ENCODE results near the gene DCTN2.

The DCTN2 gene

DNA sequence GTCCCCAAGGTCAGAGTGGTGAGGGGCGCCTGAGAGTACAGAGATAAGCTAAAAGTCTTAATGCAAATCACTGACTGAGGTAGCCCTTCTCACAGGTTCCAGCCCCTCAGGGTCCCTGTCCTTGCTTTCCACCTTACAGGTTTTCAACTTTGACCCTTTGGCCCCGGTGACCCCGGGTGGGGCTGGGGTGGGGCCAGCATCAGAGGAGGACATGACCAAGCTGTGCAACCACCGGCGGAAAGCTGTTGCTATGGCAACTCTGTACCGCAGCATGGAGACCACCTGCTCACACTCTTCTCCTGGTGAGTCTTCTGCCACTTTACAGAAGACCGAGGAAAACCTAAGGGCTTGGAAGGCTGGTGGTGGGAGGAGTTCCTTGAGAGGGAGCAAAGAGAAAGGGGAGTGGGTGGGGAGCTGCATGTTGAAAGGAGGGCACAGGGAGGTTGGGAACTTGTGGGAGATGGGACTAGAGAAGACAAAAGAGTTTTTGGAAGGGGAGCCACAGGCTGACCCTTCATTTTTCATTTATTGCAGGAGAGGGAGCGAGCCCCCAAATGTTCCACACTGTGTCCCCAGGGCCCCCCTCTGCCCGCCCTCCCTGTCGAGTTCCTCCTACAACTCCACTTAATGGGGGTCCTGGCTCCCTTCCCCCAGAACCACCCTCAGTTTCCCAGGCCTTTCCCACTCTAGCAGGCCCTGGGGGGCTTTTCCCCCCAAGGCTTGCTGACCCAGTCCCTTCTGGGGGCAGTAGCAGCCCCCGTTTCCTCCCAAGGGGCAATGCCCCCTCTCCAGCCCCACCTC lies 22.0 kb downstream of the DCTN2 start:
- no peak for DNase-seq (ENCODE audit: extremely low spot score)
- TF ChIP-seq FOXA1 (IDR thresholded peaks at IDR 0.05), result no peak
- TF ChIP-seq SUZ12 (IDR thresholded peaks at IDR 0.05), result no peak
- no peak for TF ChIP-seq NFRKB (IDR thresholded peaks at IDR 0.05)
- TF ChIP-seq SP1 (IDR thresholded peaks at IDR 0.05), result no peak
- TF ChIP-seq TARDBP (IDR thresholded peaks at IDR 0.05), result no peak
- TF ChIP-seq HDGF (IDR thresholded peaks at IDR 0.05; ENCODE audit: borderline replicate concordance), result no peak
- TF ChIP-seq ARNT (IDR thresholded peaks at IDR 0.05), result no peak
- TF ChIP-seq LEF1 (IDR thresholded peaks at IDR 0.05; ENCODE audit: borderline replicate concordance), result no peak
- CTCF ChIA-PET, result interaction anchor here (1.4 kb wide), 1 partner anchor 58 kb away, joined by 4 read pairs; no protein-coding TSS in a partner anchor
- POLR2A ChIA-PET, result interaction anchor here (0.6 to 1.9 kb wide), 6 partner anchors 9 to 70 kb away, joined by 3 to 12 read pairs (median 3); partner anchors contain the start of gene INHBE

GRCh38 chr12:57523706-57524614 lies 23.0 kb downstream of the DCTN2 start:
- DNase-seq (ENCODE audit: extremely low spot score), result no peak
- TF ChIP-seq NFRKB (IDR thresholded peaks at IDR 0.05) (no peak), SUZ12 (IDR thresholded peaks at IDR 0.05) (no peak), HDGF (IDR thresholded peaks at IDR 0.05; ENCODE audit: borderline replicate concordance) (no peak), BHLHE40 (IDR thresholded peaks at IDR 0.05; ENCODE audit: borderline replicate concordance) (no peak), FOXK2 (IDR thresholded peaks at IDR 0.05) (no peak), ZNF384 (IDR thresholded peaks at IDR 0.05) (no peak), L3MBTL2 (conservative IDR thresholded peaks at IDR 0.05) (no peak), FOXM1 (IDR thresholded peaks at IDR 0.05; ENCODE audit: borderline replicate concordance) (no peak), TARDBP (IDR thresholded peaks at IDR 0.05) (no peak), LEF1 (IDR thresholded peaks at IDR 0.05; ENCODE audit: borderline replicate concordance) (no peak), ARNT (IDR thresholded peaks at IDR 0.05) (no peak), FOXA1 (IDR thresholded peaks at IDR 0.05) (no peak), ELF4 (IDR thresholded peaks at IDR 0.05) (no peak)
- TF ChIP-seq, protein P1, sequence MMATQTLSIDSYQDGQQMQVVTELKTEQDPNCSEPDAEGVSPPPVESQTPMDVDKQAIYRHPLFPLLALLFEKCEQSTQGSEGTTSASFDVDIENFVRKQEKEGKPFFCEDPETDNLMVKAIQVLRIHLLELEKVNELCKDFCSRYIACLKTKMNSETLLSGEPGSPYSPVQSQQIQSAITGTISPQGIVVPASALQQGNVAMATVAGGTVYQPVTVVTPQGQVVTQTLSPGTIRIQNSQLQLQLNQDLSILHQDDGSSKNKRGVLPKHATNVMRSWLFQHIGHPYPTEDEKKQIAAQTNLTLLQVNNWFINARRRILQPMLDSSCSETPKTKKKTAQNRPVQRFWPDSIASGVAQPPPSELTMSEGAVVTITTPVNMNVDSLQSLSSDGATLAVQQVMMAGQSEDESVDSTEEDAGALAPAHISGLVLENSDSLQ (IDR thresholded peaks at IDR 0.05), result no peak
- POLR2A ChIA-PET, result interaction anchor here (0.8 to 1.9 kb wide), 7 partner anchors 9 to 65 kb away, joined by 3 to 12 read pairs (median 4); no protein-coding TSS in a partner anchor
- CTCF ChIA-PET, result interaction anchor here (1.4 kb wide), 1 partner anchor 59 kb away, joined by 4 read pairs; no protein-coding TSS in a partner anchor

DNA sequence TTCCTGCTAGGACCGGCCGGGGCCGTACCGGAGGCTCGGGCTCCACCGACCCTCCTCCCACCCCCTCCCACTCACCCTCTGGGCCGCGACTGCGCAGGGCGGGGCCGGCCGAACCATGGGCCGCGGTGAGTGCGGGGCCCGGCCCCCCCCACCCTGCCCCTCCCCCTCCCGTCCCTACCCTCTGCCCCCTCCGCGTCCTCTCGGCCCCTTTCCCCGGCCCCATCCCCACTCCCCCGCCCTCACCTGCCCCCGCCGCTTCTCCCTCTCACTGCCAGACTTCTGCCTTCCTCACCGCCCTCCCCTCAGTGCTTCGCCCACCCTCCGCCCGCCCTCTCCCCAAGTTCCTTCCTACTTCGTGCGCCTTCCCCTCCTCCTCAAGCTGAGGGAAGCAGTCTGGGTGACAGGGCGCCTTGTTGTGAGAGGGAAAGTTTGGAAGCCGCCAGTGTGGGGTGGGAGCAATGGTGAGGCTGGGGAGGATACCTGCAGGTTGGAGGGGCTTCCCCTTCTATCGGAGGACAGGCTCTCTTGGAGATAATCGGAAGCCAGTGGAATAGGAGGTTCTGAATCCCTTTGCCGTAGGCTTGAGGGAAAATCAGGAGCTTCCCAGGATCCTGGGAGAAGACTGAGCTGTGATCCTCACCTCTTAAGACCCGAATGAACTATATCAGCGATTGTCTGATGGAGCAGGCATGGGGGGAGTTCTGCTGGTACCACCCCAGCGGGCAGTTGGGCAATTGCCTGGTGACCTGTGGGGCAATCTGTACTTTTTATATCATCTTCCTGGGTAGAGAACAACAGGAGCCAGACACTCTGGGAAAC lies 23.9 kb downstream of the DCTN2 start:
- ChIA-PET CTCF (no interaction called here), POLR2A (interaction anchor here (0.8 to 1.9 kb wide), 4 partner anchors 9 to 64 kb away, joined by 3 to 12 read pairs (median 4); no protein-coding TSS in a partner anchor)
- TF ChIP-seq ZNF384 (IDR thresholded peaks at IDR 0.05), result no peak
- TF ChIP-seq TARDBP (IDR thresholded peaks at IDR 0.05), result no peak
- no peak for TF ChIP-seq ELF4 (IDR thresholded peaks at IDR 0.05)
- no peak for TF ChIP-seq FOXM1 (IDR thresholded peaks at IDR 0.05; ENCODE audit: borderline replicate concordance)
- no peak for TF ChIP-seq LEF1 (IDR thresholded peaks at IDR 0.05; ENCODE audit: borderline replicate concordance)
- no peak for TF ChIP-seq ARNT (IDR thresholded peaks at IDR 0.05)
- no peak for TF ChIP-seq FOXA1 (IDR thresholded peaks at IDR 0.05)
- TF ChIP-seq SUZ12 (IDR thresholded peaks at IDR 0.05), result no peak
- TF ChIP-seq L3MBTL2 (conservative IDR thresholded peaks at IDR 0.05), result no peak
- no peak for TF ChIP-seq FOXK2 (IDR thresholded peaks at IDR 0.05)
- TF ChIP-seq CTBP1 (IDR thresholded peaks at IDR 0.05; ENCODE audit: borderline replicate concordance), result no peak
- TF ChIP-seq SP1 (IDR thresholded peaks at IDR 0.05), result no peak
- no peak for TF ChIP-seq BHLHE40 (IDR thresholded peaks at IDR 0.05; ENCODE audit: borderline replicate concordance)
- TF ChIP-seq, protein P1 (IDR thresholded peaks at IDR 0.05), result no peak
- TF ChIP-seq HDGF (IDR thresholded peaks at IDR 0.05; ENCODE audit: borderline replicate concordance), result no peak
- TF ChIP-seq NFRKB (IDR thresholded peaks at IDR 0.05), result no peak
- DNase-seq (ENCODE audit: extremely low spot score), result peak; percentile 56

DNA sequence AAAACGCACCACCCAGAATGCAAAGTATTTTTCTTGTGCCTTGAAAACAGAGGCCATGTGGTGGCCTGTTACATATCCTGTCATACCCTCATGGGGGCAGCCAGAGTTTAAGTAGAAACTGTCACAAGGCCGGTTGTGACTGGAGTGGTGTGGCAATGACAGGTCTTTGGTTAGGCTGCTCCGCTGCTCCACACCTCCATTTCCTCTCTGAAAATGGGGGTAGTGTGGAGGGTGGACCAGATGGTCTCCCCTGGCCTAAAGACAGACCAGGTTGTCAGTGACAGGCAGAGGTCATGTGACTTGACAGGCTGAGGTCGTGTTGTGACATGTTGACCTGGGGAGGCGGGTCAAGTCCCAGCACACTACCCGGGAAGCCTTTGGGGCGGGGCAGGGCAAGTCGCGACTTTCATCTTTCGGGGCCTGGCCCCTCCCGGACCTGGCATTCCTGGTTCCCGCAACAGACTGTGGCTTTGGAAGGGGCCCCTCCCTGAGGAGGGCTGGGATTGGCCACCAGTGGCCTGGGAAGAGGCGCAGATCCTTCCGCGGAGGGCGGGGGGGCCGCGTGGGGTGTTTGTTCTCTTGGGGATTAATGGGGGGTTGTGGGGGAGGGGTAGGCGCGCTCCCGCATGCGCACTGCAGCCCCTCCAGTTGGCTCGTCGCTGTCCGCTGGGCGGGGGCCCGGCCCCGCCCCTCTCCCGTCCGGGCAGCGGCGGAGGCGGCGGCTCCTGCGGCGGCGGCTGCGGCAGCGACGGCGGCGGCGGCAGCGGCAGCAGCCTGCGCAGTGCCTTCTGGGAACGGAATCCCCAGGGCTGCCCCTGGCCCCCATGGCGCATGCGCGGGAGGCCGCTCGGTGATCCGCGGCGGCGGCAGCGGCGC lies 24.7 kb downstream of the DCTN2 start, which contains the start of gene MBD6:
MBD6 (plus strand) TSS at position 814 of the 876 bp plus-strand sequence. CDS start 1,480 bp downstream, outside the sequence.
- ChIA-PET CTCF (no interaction called here), POLR2A (no interaction called here)

DNA sequence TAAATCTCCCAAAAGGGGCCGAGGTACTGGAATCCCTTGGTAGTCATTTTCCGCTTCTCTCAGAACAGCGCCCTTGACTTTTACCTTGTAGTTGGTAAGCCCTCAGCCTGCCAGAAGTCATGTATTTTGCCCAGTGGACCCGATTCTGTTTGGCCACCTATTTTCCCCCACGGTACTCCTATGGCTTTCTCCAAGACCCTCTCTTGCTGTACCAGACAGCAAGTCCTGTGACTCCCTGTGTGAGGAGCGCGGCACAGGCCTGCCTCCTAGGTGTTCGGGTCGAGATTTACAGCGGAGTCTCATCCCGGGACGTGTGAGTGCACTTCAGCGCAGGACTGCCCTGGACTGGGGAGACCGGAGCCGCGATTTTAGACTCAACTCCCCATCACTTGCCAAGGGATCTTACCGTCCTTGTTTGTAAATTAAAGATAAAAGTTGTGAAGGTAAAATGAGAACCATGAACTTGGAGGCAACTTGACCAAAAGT lies 25.4 kb downstream of the DCTN2 start:
- ChIA-PET CTCF (no interaction called here), POLR2A (no interaction called here)
- TF ChIP-seq BHLHE40 (IDR thresholded peaks at IDR 0.05; ENCODE audit: borderline replicate concordance), result no peak
- TF ChIP-seq LEF1 (IDR thresholded peaks at IDR 0.05; ENCODE audit: borderline replicate concordance), result no peak
- TF ChIP-seq CTBP1 (IDR thresholded peaks at IDR 0.05; ENCODE audit: borderline replicate concordance), result no peak
- TF ChIP-seq ARNT (IDR thresholded peaks at IDR 0.05), result no peak
- no peak for TF ChIP-seq FOXA1 (IDR thresholded peaks at IDR 0.05)
- TF ChIP-seq ZNF384 (IDR thresholded peaks at IDR 0.05), result no peak
- no peak for TF ChIP-seq FOXM1 (IDR thresholded peaks at IDR 0.05; ENCODE audit: borderline replicate concordance)
- TF ChIP-seq SUZ12 (IDR thresholded peaks at IDR 0.05), result no peak
- TF ChIP-seq NFRKB (IDR thresholded peaks at IDR 0.05), result no peak
- no peak for TF ChIP-seq HDGF (IDR thresholded peaks at IDR 0.05; ENCODE audit: borderline replicate concordance)
- no peak for TF ChIP-seq SP1 (IDR thresholded peaks at IDR 0.05)
- DNase-seq (ENCODE audit: extremely low spot score), result no peak

More for the DNA sequence above, 24.7 kb downstream of the DCTN2 start, which contains the start of gene MBD6:
- peak; percentile 92 for DNase-seq (ENCODE audit: extremely low spot score)
- TF ChIP-seq L3MBTL2 (conservative IDR thresholded peaks at IDR 0.05) (peak; percentile 31; the same call in 1 of the 2 replicates), BHLHE40 (IDR thresholded peaks at IDR 0.05; ENCODE audit: borderline replicate concordance) (no peak)
